ENCODE data around the gene KLHL7. TPM values are rescaled to one million over a fixed set of nuclear protein-coding genes. Genes with fewer than 3 reads are reported as not detected.
A peak's percentile ranks its signal among the peaks of the same experiment; 100 is the strongest.
"Not testable (repeated sequence)": the region's sequence is repeated elsewhere in the genome, so short reads cannot be mapped to it uniquely, and the experiment has no call there.

The KLHL7 gene
- total RNA-seq, 2 donors from 2014 or later = 26.0 to 28.6 TPM

- DNase-seq (ENCODE audit: low spot score) = no peak
Observed at GRCh38 chr7:23164846-23165245, 59.3 kb downstream of the KLHL7 start.

GRCh38 chr7:23165316-23165715 lies 59.7 kb downstream of the KLHL7 start:
- intact Hi-C loops (cut with DNase I) = no loop called here
- DNase-seq (ENCODE audit: low spot score) = no peak

More at GRCh38 chr7:23164846-23165245, 59.3 kb downstream of the KLHL7 start:
- intact Hi-C loops (cut with DNase I) = no loop called here

GRCh38 chr7:23167691-23168090 lies 62.1 kb downstream of the KLHL7 start:
- no peak for DNase-seq (ENCODE audit: low spot score)
- intact Hi-C loops (cut with DNase I) = no loop called here

- intact Hi-C loops (cut with DNase I) = no loop called here
Observed at GRCh38 chr7:23168111-23168885, 62.7 kb downstream of the KLHL7 start.

GRCh38 chr7:23175938-23176337 lies 70.4 kb downstream of the KLHL7 start:
- intact Hi-C loops (cut with DNase I) = loop anchor here in 1 of 2 donors (5.0 kb wide), 1 partner anchor 619 kb away; no protein-coding TSS in a partner anchor
- no peak for DNase-seq (ENCODE audit: low spot score)

More at GRCh38 chr7:23168111-23168885, 62.7 kb downstream of the KLHL7 start:
- DNase-seq (ENCODE audit: low spot score) = no peak

- intact Hi-C loops (cut with DNase I) = loop anchor here in 1 of 2 donors (10.0 kb wide), 1 partner anchor 93 kb away; no protein-coding TSS in a partner anchor
- peak; percentile 99 for DNase-seq (ENCODE audit: low spot score)
Observed at GRCh38 chr7:23181684-23182553, 76.3 kb downstream of the KLHL7 start, which contains the start of gene NUP42. TSS of gene NUP42 (plus strand) at chr7:23182048. CDS start at chr7:23182086, 38 bp downstream.

- no peak for DNase-seq (ENCODE audit: low spot score)
- intact Hi-C loops (cut with DNase I) = loop anchor here in 1 of 2 donors (10.0 kb wide), 1 partner anchor 91 kb away; no protein-coding TSS in a partner anchor
Observed at GRCh38 chr7:23183279-23184012, 77.9 kb downstream of the KLHL7 start.

- no peak for DNase-seq (ENCODE audit: low spot score)
- intact Hi-C loops (cut with DNase I) = loop anchor here in 1 of 2 donors (10.0 kb wide), 1 partner anchor 91 kb away; no protein-coding TSS in a partner anchor
Observed at GRCh38 chr7:23184291-23184690, 78.7 kb downstream of the KLHL7 start.

- DNase-seq (ENCODE audit: low spot score) = no peak
- intact Hi-C loops (cut with DNase I) = loop anchor here in 1 of 2 donors (10.0 kb wide), 1 partner anchor 90 kb away; no protein-coding TSS in a partner anchor
Observed at GRCh38 chr7:23184709-23185359, 79.2 kb downstream of the KLHL7 start.

- intact Hi-C loops (cut with DNase I) = loop anchor here in 1 of 2 donors (10.0 kb wide), 1 partner anchor 89 kb away; no protein-coding TSS in a partner anchor
- DNase-seq (ENCODE audit: low spot score) = no peak
Observed at GRCh38 chr7:23185980-23186379, 80.4 kb downstream of the KLHL7 start.

- intact Hi-C loops (cut with DNase I) = loop anchor here in 1 of 2 donors (5.0 kb wide), 1 partner anchor 1511 kb away; no protein-coding TSS in a partner anchor
- DNase-seq (ENCODE audit: low spot score) = no peak
Observed at GRCh38 chr7:23191022-23191421, 85.4 kb downstream of the KLHL7 start.

GRCh38 chr7:23193650-23194227 lies 88.2 kb downstream of the KLHL7 start:
- DNase-seq (ENCODE audit: low spot score) = not testable (repeated sequence)
- intact Hi-C loops (cut with DNase I) = loop anchor here in 1 of 2 donors (5.0 kb wide), 1 partner anchor 1509 kb away; no protein-coding TSS in a partner anchor

- DNase-seq (ENCODE audit: low spot score) = no peak
- intact Hi-C loops (cut with DNase I) = no loop called here
Observed at GRCh38 chr7:23196306-23196705, 90.7 kb downstream of the KLHL7 start.

- DNase-seq (ENCODE audit: low spot score); intact Hi-C loops (cut with DNase I): not testable (repeated sequence)
Observed at GRCh38 chr7:23197745-23198144, 92.2 kb downstream of the KLHL7 start.

- intact Hi-C loops (cut with DNase I) = no loop called here
- no peak for DNase-seq (ENCODE audit: low spot score)
Observed at GRCh38 chr7:23200331-23200730, 94.7 kb downstream of the KLHL7 start.

GRCh38 chr7:23204241-23204640 lies 98.7 kb downstream of the KLHL7 start:
- no peak for DNase-seq (ENCODE audit: low spot score)
- intact Hi-C loops (cut with DNase I) = no loop called here

GRCh38 chr7:23205577-23205908 lies 100.0 kb downstream of the KLHL7 start:
- DNase-seq (ENCODE audit: low spot score) = no peak
- intact Hi-C loops (cut with DNase I) = no loop called here
